Chondrocyte (in vitro differentiated cells): ENCODE measurements around the gene PRL. TPM values are rescaled to one million over a fixed set of nuclear protein-coding genes. Genes with fewer than 3 reads are reported as not detected.

Source experiments
- DNase-seq: peaks from one replicate; pipeline ENCODE4 v3.0.0; 2021; ENCODE audit warnings: mixed read lengths, low spot score
- H3K27ac Mint-ChIP-seq: one replicate; pipeline ENCODE4 v1.8.0; 2021; ENCODE audit warnings: mild to moderate bottlenecking, moderate library complexity, mixed read lengths; ENCODE audit not compliant: unreplicated experiment
- H3K27me3 Mint-ChIP-seq: 2 replicates; pipeline ENCODE4 v1.8.0; 2021; ENCODE audit warnings: low read depth, mixed read lengths
- H3K36me3 Mint-ChIP-seq: 2 replicates; pipeline ENCODE4 v1.8.0; 2021; ENCODE audit warnings: low read depth, mixed read lengths
- H3K4me1 Mint-ChIP-seq: 2 replicates; pipeline ENCODE4 v1.8.0; 2021; ENCODE audit warnings: low read depth, mild to moderate bottlenecking, mixed read lengths
- H3K4me3 Mint-ChIP-seq: one replicate; pipeline ENCODE4 v1.8.0; 2021; ENCODE audit warnings: mild to moderate bottlenecking, moderate library complexity, mixed read lengths; ENCODE audit not compliant: unreplicated experiment
- H3K9me3 Mint-ChIP-seq: 2 replicates; pipeline ENCODE4 v1.8.0; 2021; ENCODE audit warnings: low read depth, mixed read lengths
- CTCF ChIP-seq: fragments of 200-600 bp; sonication (generic); IDR thresholded peaks from 2 replicates; pipeline ENCODE4 v1.5.0; 2021; ENCODE audit warnings: antibody characterized with exemption, mild to moderate bottlenecking, moderate library complexity
- total RNA-seq: library from RNA; stranded (reverse); gene quantifications from 3 replicates; pipeline ENCODE4 v1.2.1, GENCODE V29; 2021

The PRL gene
- total RNA-seq, 1 donor from 2014 or later = not detected

GRCh38 chr6:22332216-22332615 is 35.4 kb upstream of the PRL start:
- DNase-seq = no peak
- no peaks in the 10 kb centered on the region for H3K9me3 Mint-ChIP-seq
- TF ChIP-seq CTCF = no peak
- H3K27me3 Mint-ChIP-seq = no peaks in the 10 kb centered on the region
- H3K4me1 Mint-ChIP-seq = peaks cover 12% of the 10 kb centered on the region
- H3K27ac Mint-ChIP-seq = no peak overlapping the region
- no peak overlapping the region for H3K4me3 Mint-ChIP-seq
- H3K36me3 Mint-ChIP-seq = no peaks in the 10 kb centered on the region

GRCh38 chr6:22330941-22331340 is 34.1 kb upstream of the PRL start:
- Mint-ChIP-seq H3K4me3 (no peak overlapping the region), H3K36me3 (no peaks in the 10 kb centered on the region)
- TF ChIP-seq CTCF = no peak

GRCh38 chr6:22328474-22328873 is 31.6 kb upstream of the PRL start:
- Mint-ChIP-seq H3K27ac (no peak overlapping the region), H3K36me3 (no peaks in the 10 kb centered on the region), H3K4me3 (no peak overlapping the region), H3K27me3 (no peaks in the 10 kb centered on the region), H3K4me1 (peaks cover 14% of the 10 kb centered on the region), H3K9me3 (no peaks in the 10 kb centered on the region)
- no peak for TF ChIP-seq CTCF
- no peak for DNase-seq

More at GRCh38 chr6:22330941-22331340, 34.1 kb upstream of the PRL start:
- Mint-ChIP-seq H3K27me3 (no peaks in the 10 kb centered on the region), H3K9me3 (no peaks in the 10 kb centered on the region), H3K4me1 (peaks cover 12% of the 10 kb centered on the region), H3K27ac (no peak overlapping the region)
- DNase-seq = no peak

GRCh38 chr6:22327881-22328280 is 31.0 kb upstream of the PRL start:
- H3K27me3 Mint-ChIP-seq = no peaks in the 10 kb centered on the region
- H3K9me3 Mint-ChIP-seq = no peaks in the 10 kb centered on the region
- H3K36me3 Mint-ChIP-seq = no peaks in the 10 kb centered on the region
- peaks cover 15% of the 10 kb centered on the region for H3K4me1 Mint-ChIP-seq
- H3K27ac Mint-ChIP-seq = no peak overlapping the region
- no peak for TF ChIP-seq CTCF
- no peak overlapping the region for H3K4me3 Mint-ChIP-seq
- no peak for DNase-seq

- H3K4me3 Mint-ChIP-seq = no peak overlapping the region
- H3K27me3 Mint-ChIP-seq = no peaks in the 10 kb centered on the region
- no peak for TF ChIP-seq CTCF
- H3K27ac Mint-ChIP-seq = no peak overlapping the region
- DNase-seq = no peak
- H3K9me3 Mint-ChIP-seq = no peaks in the 10 kb centered on the region
- no peaks in the 10 kb centered on the region for H3K36me3 Mint-ChIP-seq
- peaks cover 27% of the 10 kb centered on the region for H3K4me1 Mint-ChIP-seq
Measured at GRCh38 chr6:22326500-22326899, 29.7 kb upstream of the PRL start.
